Measurements from ENCODE around the gene ZSCAN23. TPM values are rescaled to one million over a fixed set of nuclear protein-coding genes. Genes with fewer than 3 reads are reported as not detected.

Gene ZSCAN23
- 1 to 10 TPM; 1.5 to 1.7 TPM for total RNA-seq

- H3K4me1 Mint-ChIP-seq: peaks cover 44% of the 10 kb centered on the region
- peak within 1 kb of the TSS; percentile 97 for H3K4me3 Mint-ChIP-seq
- peak within 1 kb of the TSS; percentile 97 for H3K27ac Mint-ChIP-seq
- DNase-seq: peak; percentile 89
- ChIA-PET CTCF (no interaction called here), POLR2A (no interaction called here)
- H3K9me3 Mint-ChIP-seq: peaks cover 17% of the 10 kb centered on the region
- H3K36me3 Mint-ChIP-seq (ENCODE audit: low read depth): peaks cover 28% of the 10 kb centered on the region
- H3K27me3 Mint-ChIP-seq: peaks cover 18% of the 10 kb centered on the region
These were observed at the start of gene ZSCAN23 for GRCh38 chr6:28443112-28443773. ZSCAN23 (minus strand) TSS chr6:28443491; CDS start chr6:28436266, 7,225 bp downstream.

DNA sequence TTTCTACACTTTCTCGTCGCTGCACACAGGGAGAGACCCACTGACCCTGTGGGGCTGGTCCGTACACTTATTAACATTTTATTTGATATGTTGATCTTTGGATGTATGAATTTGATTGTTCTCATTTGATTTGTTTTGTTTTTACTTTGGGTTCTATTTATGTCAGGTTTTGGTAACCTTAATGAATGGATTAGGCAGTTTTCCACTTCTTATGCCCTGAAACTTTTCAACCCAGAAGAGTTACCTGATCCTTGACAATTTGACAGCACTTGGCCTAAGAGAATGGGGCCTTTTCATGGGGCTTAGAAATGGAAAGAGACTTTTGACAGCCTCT, 48.7 kb upstream of the ZSCAN23 start:
- peaks cover 47% of the 10 kb centered on the region for H3K27me3 Mint-ChIP-seq
- peaks cover 24% of the 10 kb centered on the region for H3K4me1 Mint-ChIP-seq
- DNase-seq: no peak
- CTCF ChIA-PET: no interaction called here
- POLR2A ChIA-PET: no interaction called here
- no peak overlapping the region for H3K4me3 Mint-ChIP-seq
- H3K27ac Mint-ChIP-seq: no peak overlapping the region
- H3K9me3 Mint-ChIP-seq: no peaks in the 10 kb centered on the region
- no peaks in the 10 kb centered on the region for H3K36me3 Mint-ChIP-seq (ENCODE audit: low read depth)

DNA sequence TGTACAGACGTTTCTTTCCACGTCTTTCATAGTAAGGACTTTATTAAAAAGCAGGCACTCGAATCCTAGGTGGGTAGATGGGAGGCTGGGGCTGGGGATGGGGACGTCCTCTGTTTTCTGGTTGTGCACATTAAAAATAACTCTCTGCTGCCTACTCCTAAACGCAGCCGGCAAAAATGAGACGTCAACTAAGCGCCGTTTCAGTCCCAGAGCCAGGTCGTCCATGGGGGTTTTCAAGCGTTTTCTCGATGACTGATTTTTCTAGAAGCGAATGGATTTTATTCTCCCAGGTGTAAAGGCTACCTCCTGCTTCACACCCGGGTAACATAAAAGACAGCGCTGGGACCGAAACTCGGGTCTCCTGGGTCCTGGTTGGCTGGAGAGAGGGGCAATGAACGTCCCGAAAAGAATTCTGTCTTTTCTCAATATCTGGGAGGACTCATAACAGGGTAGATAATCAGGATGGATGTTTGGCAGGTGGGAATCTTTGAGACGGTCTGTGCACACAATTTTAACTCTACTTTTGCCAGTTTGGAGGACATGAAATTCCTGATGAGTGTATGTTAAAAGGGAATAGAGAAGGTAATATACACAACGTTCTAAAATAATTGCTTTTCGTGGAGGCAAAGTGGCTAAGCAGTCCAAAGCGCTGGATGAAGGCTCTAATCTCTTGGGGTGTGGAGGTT, 47.1 kb upstream of the ZSCAN23 start:
- H3K27me3 Mint-ChIP-seq: peaks cover 52% of the 10 kb centered on the region
- POLR2A ChIA-PET: no interaction called here
- no peak for DNase-seq

DNA sequence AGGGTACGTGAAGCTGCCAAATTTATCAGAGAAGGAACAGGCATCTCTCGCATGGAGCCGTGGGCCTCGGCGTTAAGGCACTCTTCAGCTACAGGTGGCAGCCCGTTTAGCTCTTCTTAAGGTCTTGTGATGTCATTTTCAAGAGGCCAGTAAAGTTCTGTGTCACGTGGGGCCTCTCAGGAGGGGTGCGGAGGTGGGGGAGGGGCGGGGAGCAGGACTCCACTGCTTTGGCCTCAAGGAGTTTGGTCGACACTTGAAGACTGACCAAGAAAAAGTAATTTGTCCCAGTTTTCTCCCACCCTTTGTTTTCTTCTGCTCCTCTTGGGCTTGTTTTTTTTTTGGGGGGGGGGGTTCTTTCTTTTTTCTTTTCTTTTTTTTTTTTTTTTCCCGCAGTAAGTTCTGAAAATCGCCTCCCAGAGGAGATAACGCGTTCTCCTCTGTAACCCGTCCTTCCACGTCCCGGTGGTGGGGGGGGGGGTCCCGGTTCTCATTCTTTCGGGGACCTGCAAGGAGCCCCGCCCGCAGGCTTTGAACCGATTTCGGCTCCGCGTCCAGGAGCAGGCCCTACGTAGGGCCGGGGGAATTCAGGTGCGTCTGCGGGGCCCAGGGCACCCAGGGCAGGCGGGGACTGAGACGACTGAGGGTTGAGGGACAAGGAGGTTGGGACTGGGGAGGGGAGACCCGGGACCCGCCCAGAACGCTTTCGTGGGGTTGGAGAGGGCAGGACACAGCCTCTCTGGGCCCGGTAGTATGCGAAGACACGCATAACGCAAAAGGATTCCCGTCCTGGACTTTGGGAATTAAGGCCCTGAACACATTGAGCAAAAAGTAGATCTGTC, 46.3 kb upstream of the ZSCAN23 start:
- ChIA-PET POLR2A (interaction anchor here (0.6 kb wide), 2 partner anchors 623 to 1160 kb away, joined by 4 read pairs; no protein-coding TSS in a partner anchor), CTCF (interaction anchor here (1.4 kb wide), 1 partner anchor 25 kb away, joined by 3 read pairs; no protein-coding TSS in a partner anchor)
- Mint-ChIP-seq H3K27me3 (peaks cover 53% of the 10 kb centered on the region), H3K27ac (peak overlapping the region; percentile 83), H3K9me3 (no peaks in the 10 kb centered on the region), H3K36me3 (ENCODE audit: low read depth) (no peaks in the 10 kb centered on the region), H3K4me3 (peak overlapping the region; percentile 67), H3K4me1 (peaks cover 24% of the 10 kb centered on the region)
- peak; percentile 50 for DNase-seq

More for the DNA sequence above, 47.1 kb upstream of the ZSCAN23 start:
- H3K4me1 Mint-ChIP-seq: peaks cover 24% of the 10 kb centered on the region
- peak overlapping the region; percentile 83 for H3K27ac Mint-ChIP-seq
- no peaks in the 10 kb centered on the region for H3K36me3 Mint-ChIP-seq (ENCODE audit: low read depth)
- no peaks in the 10 kb centered on the region for H3K9me3 Mint-ChIP-seq
- CTCF ChIA-PET: no interaction called here
- H3K4me3 Mint-ChIP-seq: peak overlapping the region; percentile 67

DNA sequence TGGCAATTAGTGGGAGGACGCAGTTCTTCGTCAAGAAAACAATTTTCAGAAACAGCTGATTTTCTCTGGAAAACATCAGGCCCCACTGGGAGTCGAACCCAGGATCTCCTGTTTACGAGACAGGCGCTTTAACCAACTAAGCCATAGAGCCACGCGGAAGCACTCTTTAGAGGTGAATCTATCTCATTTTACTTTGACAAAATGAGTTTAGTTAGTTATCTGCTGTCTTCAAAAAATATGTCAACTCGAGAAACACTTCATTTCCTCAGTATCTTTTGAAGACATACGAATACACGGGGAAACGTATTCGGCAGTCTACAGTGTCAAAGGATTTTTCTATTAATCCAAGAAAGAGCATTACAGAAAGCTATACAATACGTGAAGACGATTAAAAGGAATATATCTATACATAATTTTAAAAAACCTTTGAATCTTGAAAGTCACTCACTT, 45.6 kb upstream of the ZSCAN23 start:
- Mint-ChIP-seq H3K27ac (peak overlapping the region; percentile 71), H3K9me3 (no peaks in the 10 kb centered on the region), H3K36me3 (ENCODE audit: low read depth) (no peaks in the 10 kb centered on the region), H3K4me3 (peak overlapping the region; percentile 67), H3K4me1 (peaks cover 24% of the 10 kb centered on the region), H3K27me3 (peaks cover 50% of the 10 kb centered on the region)
- peak; percentile 34 for DNase-seq
- ChIA-PET CTCF (interaction anchor here (0.6 to 1.4 kb wide), 2 partner anchors 25 to 113 kb away, joined by 3 read pairs; no protein-coding TSS in a partner anchor), POLR2A (interaction anchor here (0.6 kb wide), 2 partner anchors 622 to 1161 kb away, joined by 4 read pairs; no protein-coding TSS in a partner anchor)

- ChIA-PET POLR2A (no interaction called here), CTCF (no interaction called here)
- H3K9me3 Mint-ChIP-seq: no peaks in the 10 kb centered on the region
- H3K4me3 Mint-ChIP-seq: no peak overlapping the region
- H3K27me3 Mint-ChIP-seq: peaks cover 51% of the 10 kb centered on the region
- H3K36me3 Mint-ChIP-seq (ENCODE audit: low read depth): no peaks in the 10 kb centered on the region
- peaks cover 24% of the 10 kb centered on the region for H3K4me1 Mint-ChIP-seq
- no peak for DNase-seq
- no peak overlapping the region for H3K27ac Mint-ChIP-seq
These were observed 43.9 kb upstream of the ZSCAN23 start for GRCh38 chr6:28486988-28487742.

DNA sequence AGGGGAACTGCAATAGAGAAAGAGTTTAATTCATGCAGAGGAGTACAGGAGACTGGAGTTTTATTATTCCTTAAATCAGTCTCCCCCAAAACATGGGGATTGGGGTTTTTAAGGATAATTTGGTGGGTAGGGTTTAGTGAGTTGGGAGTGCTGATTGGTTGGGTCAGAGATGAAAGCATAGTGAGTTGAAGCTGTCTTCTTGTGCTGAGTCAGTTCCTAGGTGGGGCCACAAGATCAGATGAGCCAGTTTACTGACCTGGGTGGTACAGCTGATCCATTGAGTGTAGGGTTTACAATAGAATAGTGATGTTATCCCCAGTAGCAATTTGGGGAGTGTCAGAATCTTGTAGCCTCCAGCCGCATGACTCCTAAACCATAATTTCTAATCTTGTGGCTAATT, 43.2 kb upstream of the ZSCAN23 start:
- H3K27me3 Mint-ChIP-seq: peaks cover 51% of the 10 kb centered on the region
- H3K36me3 Mint-ChIP-seq (ENCODE audit: low read depth): no peaks in the 10 kb centered on the region
- no peak for DNase-seq
- no peak overlapping the region for H3K4me3 Mint-ChIP-seq
- H3K9me3 Mint-ChIP-seq: no peaks in the 10 kb centered on the region
- no peak overlapping the region for H3K27ac Mint-ChIP-seq
- CTCF ChIA-PET: no interaction called here
- POLR2A ChIA-PET: no interaction called here
- H3K4me1 Mint-ChIP-seq: peaks cover 24% of the 10 kb centered on the region

- ChIA-PET CTCF (no interaction called here), POLR2A (no interaction called here)
- no peaks in the 10 kb centered on the region for H3K9me3 Mint-ChIP-seq
These were observed 42.2 kb upstream of the ZSCAN23 start for GRCh38 chr6:28485482-28485881.

GRCh38 chr6:28480253-28480932, 37.1 kb upstream of the ZSCAN23 start:
- Mint-ChIP-seq H3K27ac (no peak overlapping the region), H3K4me1 (peaks cover 8% of the 10 kb centered on the region), H3K4me3 (no peak overlapping the region), H3K27me3 (peaks cover 68% of the 10 kb centered on the region), H3K9me3 (no peaks in the 10 kb centered on the region), H3K36me3 (ENCODE audit: low read depth) (no peaks in the 10 kb centered on the region)
- ChIA-PET CTCF (interaction anchor here (0.7 to 0.8 kb wide), 2 partner anchors 9 to 26 kb away, joined by 3 to 4 read pairs; no protein-coding TSS in a partner anchor), POLR2A (no interaction called here)
- DNase-seq: no peak

More at GRCh38 chr6:28485482-28485881, 42.2 kb upstream of the ZSCAN23 start:
- Mint-ChIP-seq H3K4me1 (peaks cover 22% of the 10 kb centered on the region), H3K4me3 (no peak overlapping the region), H3K36me3 (ENCODE audit: low read depth) (no peaks in the 10 kb centered on the region), H3K27ac (no peak overlapping the region), H3K27me3 (peaks cover 57% of the 10 kb centered on the region)
- no peak for DNase-seq

DNA sequence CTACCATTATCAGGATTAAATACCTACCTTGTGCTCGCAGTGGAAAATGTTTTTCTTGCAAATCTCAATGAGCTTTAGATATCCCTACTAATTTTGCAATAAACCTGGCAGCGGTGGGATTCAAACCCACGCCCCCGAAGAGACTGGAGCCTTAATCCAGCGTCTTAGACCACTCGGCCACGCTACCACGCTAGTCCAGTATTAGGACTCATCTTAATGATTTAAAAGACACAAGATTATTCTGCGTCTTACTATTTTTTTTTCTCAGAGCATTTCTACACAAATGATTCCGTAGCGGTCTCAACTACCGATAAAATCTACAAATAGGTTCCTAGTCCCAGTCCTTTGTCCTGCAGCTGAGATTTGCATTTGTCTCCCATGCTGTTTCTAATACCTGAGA, 35.2 kb upstream of the ZSCAN23 start:
- CTCF ChIA-PET: no interaction called here
- H3K4me3 Mint-ChIP-seq: no peak overlapping the region
- peaks cover 12% of the 10 kb centered on the region for H3K4me1 Mint-ChIP-seq
- H3K27ac Mint-ChIP-seq: no peak overlapping the region
- no peaks in the 10 kb centered on the region for H3K9me3 Mint-ChIP-seq
- H3K27me3 Mint-ChIP-seq: peaks cover 82% of the 10 kb centered on the region
- DNase-seq: no peak
- POLR2A ChIA-PET: no interaction called here
- H3K36me3 Mint-ChIP-seq (ENCODE audit: low read depth): no peaks in the 10 kb centered on the region

- no peaks in the 10 kb centered on the region for H3K9me3 Mint-ChIP-seq
- H3K27ac Mint-ChIP-seq: no peak overlapping the region
- ChIA-PET CTCF (interaction anchor here (1.3 kb wide), 1 partner anchor 25 kb away, joined by 3 read pairs; no protein-coding TSS in a partner anchor), POLR2A (interaction anchor here (0.5 to 0.6 kb wide), 2 partner anchors 63 to 104 kb away, joined by 3 to 5 read pairs; no protein-coding TSS in a partner anchor)
- peaks cover 65% of the 10 kb centered on the region for H3K27me3 Mint-ChIP-seq
- H3K4me3 Mint-ChIP-seq: peak overlapping the region; percentile 58
- DNase-seq: peak; percentile 24
- H3K36me3 Mint-ChIP-seq (ENCODE audit: low read depth): no peaks in the 10 kb centered on the region
- H3K4me1 Mint-ChIP-seq: peaks cover 12% of the 10 kb centered on the region
These were observed 31.3 kb upstream of the ZSCAN23 start for GRCh38 chr6:28474441-28475219.

Data from activated CD4-positive, alpha-beta T cell treated with anti-CD3 and anti-CD28 coated beads, Interleukin-2, amount 10 ng/mL, durations not matched to agents 7 days and 5 days (primary cell).